OCI-LY3 (cell line): ENCODE results near the gene HOOK1.

Experiments
- H2AFZ ChIP-seq: fragments of 200-600, 300-600 bp; shearing (Covaris generic); 2 replicates; pipeline ENCODE4 v1.6.0; 2014; ENCODE audit warnings: antibody characterized with exemption, low read depth, low read length
- H3K27ac ChIP-seq: fragments of 200-600, 300-600 bp; sonication (generic); 2 replicates; pipeline ENCODE4 v1.5.1; 2014; ENCODE audit warnings: mild to moderate bottlenecking, low read length, moderate library complexity, mixed read lengths
- H3K27me3 ChIP-seq: fragments of 200-600, 300-600 bp; sonication (generic); 2 replicates; pipeline ENCODE4 v1.6.1; 2014; ENCODE audit warnings: low read depth, low read length, mixed read lengths
- H3K36me3 ChIP-seq: fragments of 200-600, 300-600 bp; sonication (generic); replicated peaks from 2 replicates; pipeline ENCODE3; 2014; ENCODE audit warnings: low read depth, low read length, mixed read lengths
- H3K4me1 ChIP-seq: fragments of 300-600, 200-600 bp; sonication (generic); 2 replicates; pipeline ENCODE4 v1.6.1; 2014; ENCODE audit warnings: low read length, mixed read lengths
- H3K4me2 ChIP-seq: fragments of 200-600, 300-600 bp; sonication (generic); 2 replicates; pipeline ENCODE4 v1.6.1; 2014; ENCODE audit warnings: low read length, mixed read lengths
- H3K4me3 ChIP-seq: fragments of 300-600, 200-600 bp; sonication (generic); 2 replicates; pipeline ENCODE4 v1.5.1; 2014; ENCODE audit warnings: antibody characterized with exemption, mild to moderate bottlenecking, low read length, moderate library complexity
- H3K79me2 ChIP-seq: fragments of 300-600, 200-600 bp; shearing (Covaris generic); 2 replicates; pipeline ENCODE4 v1.6.1; 2014; ENCODE audit warnings: mild to moderate bottlenecking, low read length, mixed read lengths
- H3K9ac ChIP-seq: fragments of 300-600, 200-600 bp; shearing (Covaris generic); 2 replicates; pipeline ENCODE4 v1.6.0; 2014; ENCODE audit warnings: mild to moderate bottlenecking, low read length, moderate library complexity
- H3K9me3 ChIP-seq: fragments of 200-600, 300-600 bp; shearing (Covaris generic); 2 replicates; pipeline ENCODE4 v1.6.1; 2014; ENCODE audit warnings: low read length, mixed read lengths; ENCODE audit not compliant: insufficient read depth
- H4K20me1 ChIP-seq: fragments of 200-600, 300-600 bp; sonication (generic); 2 replicates; pipeline ENCODE4 v1.6.1; 2016; ENCODE audit warnings: low read length, mixed read lengths; ENCODE audit not compliant: insufficient read depth
- EZH2phosphoT487 ChIP-seq: fragments of 200-600 bp; shearing (Covaris generic); IDR thresholded peaks from 2 replicates; pipeline ENCODE4 v1.6.1; 2018; ENCODE audit warnings: antibody characterized with exemption, mixed run types, low read depth
- TF ChIP-seq, protein P1 (sequence below): fragments of 200-600, 300-600 bp; sonication (generic); IDR thresholded peaks from 2 replicates; pipeline ENCODE4 v1.5.1; 2014; ENCODE audit warnings: antibody characterized with exemption, low read length, low read depth

Gene HOOK1

GRCh38 chr1:59877108-59877682 lies 62.4 kb downstream of the HOOK1 start:
- Histone ChIP-seq H3K4me3 (no peak overlapping the region), H4K20me1 (no peaks in the 10 kb centered on the region), H3K9me3 (peaks cover 6% of the 10 kb centered on the region; the same call in 1 of the 2 replicates), H3K79me2 (no peaks in the 10 kb centered on the region), H3K36me3 (peaks cover 3% of the 10 kb centered on the region), H3K27me3 (no peaks in the 10 kb centered on the region), H3K27ac (no peak overlapping the region), H3K9ac (no peak overlapping the region), H2AFZ (no peak overlapping the region), H3K4me2 (no peak overlapping the region), H3K4me1 (no peaks in the 10 kb centered on the region)
- TF ChIP-seq, protein P1, sequence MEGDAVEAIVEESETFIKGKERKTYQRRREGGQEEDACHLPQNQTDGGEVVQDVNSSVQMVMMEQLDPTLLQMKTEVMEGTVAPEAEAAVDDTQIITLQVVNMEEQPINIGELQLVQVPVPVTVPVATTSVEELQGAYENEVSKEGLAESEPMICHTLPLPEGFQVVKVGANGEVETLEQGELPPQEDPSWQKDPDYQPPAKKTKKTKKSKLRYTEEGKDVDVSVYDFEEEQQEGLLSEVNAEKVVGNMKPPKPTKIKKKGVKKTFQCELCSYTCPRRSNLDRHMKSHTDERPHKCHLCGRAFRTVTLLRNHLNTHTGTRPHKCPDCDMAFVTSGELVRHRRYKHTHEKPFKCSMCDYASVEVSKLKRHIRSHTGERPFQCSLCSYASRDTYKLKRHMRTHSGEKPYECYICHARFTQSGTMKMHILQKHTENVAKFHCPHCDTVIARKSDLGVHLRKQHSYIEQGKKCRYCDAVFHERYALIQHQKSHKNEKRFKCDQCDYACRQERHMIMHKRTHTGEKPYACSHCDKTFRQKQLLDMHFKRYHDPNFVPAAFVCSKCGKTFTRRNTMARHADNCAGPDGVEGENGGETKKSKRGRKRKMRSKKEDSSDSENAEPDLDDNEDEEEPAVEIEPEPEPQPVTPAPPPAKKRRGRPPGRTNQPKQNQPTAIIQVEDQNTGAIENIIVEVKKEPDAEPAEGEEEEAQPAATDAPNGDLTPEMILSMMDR = no peak
- TF ChIP-seq EZH2phosphoT487 = no peak

- Histone ChIP-seq H3K9ac (no peak overlapping the region), H4K20me1 (no peaks in the 10 kb centered on the region), H3K4me3 (no peak overlapping the region), H3K27me3 (no peaks in the 10 kb centered on the region), H3K4me1 (no peaks in the 10 kb centered on the region), H3K79me2 (no peaks in the 10 kb centered on the region), H3K9me3 (peaks cover 6% of the 10 kb centered on the region; the same call in 1 of the 2 replicates), H3K36me3 (peaks cover 3% of the 10 kb centered on the region), H3K4me2 (no peak overlapping the region), H3K27ac (no peak overlapping the region), H2AFZ (no peak overlapping the region)
- TF ChIP-seq EZH2phosphoT487 = no peak
- TF ChIP-seq, protein P1 = no peak
These were observed 63.6 kb downstream of the HOOK1 start for GRCh38 chr1:59878370-59878769.

DNA sequence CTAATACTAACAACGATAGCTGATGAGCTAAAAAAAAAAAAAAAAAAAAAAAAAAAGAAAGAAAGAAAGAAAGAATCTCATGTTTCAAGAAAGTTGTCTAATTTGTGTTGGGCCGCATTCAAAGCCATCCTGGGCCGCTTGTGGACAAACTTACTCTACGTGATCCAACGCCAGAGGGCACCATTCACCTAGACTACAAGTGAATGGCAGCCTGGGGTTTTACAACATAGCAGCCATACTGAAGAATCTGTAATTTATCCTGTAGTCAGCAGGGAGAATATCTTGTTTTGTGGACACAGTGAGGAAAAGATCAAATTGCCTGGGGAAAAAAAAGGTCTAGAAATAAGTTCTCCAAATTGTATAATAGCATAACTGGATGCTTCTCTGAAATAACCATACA lies 64.8 kb downstream of the HOOK1 start:
- Histone ChIP-seq H2AFZ (no peak overlapping the region), H3K4me3 (no peak overlapping the region), H3K9ac (no peak overlapping the region), H3K9me3 (peaks cover 6% of the 10 kb centered on the region; the same call in 1 of the 2 replicates), H3K36me3 (peaks cover 3% of the 10 kb centered on the region), H3K27ac (no peak overlapping the region), H4K20me1 (no peaks in the 10 kb centered on the region), H3K27me3 (no peaks in the 10 kb centered on the region), H3K79me2 (no peaks in the 10 kb centered on the region), H3K4me1 (no peaks in the 10 kb centered on the region), H3K4me2 (no peak overlapping the region)
- TF ChIP-seq, protein P1 = peak; percentile 48
- TF ChIP-seq EZH2phosphoT487 = no peak

- no peaks in the 10 kb centered on the region for H3K4me1 ChIP-seq
- TF ChIP-seq EZH2phosphoT487 = no peak
- TF ChIP-seq, protein P1 = no peak
- peaks cover 6% of the 10 kb centered on the region; the same call in 1 of the 2 replicates for H3K9me3 ChIP-seq
- no peak overlapping the region for H3K4me3 ChIP-seq
- no peaks in the 10 kb centered on the region for H3K79me2 ChIP-seq
- H4K20me1 ChIP-seq = no peaks in the 10 kb centered on the region
- peaks cover 3% of the 10 kb centered on the region for H3K36me3 ChIP-seq
- no peak overlapping the region for H3K4me2 ChIP-seq
- no peak overlapping the region for H3K9ac ChIP-seq
- H3K27ac ChIP-seq = no peak overlapping the region
- H3K27me3 ChIP-seq = no peaks in the 10 kb centered on the region
- no peak overlapping the region for H2AFZ ChIP-seq
These were observed 65.3 kb downstream of the HOOK1 start for GRCh38 chr1:59879996-59880505.
